ENCODE data around the gene GALNT6. TPM values are rescaled to one million over a fixed set of nuclear protein-coding genes. Genes with fewer than 3 reads are reported as not detected.

Gene GALNT6
- total and polyA plus RNA-seq, 9 of the 15 experiments (the other 6 are each of a cell fraction or from before 2014, with no cell fraction given) = 1.5 to 8.6 (median 5.1) TPM

GRCh38 chr12:51429700-51430099, 38.5 kb upstream of the GALNT6 start (continued):
- TF ChIP-seq, protein P1, sequence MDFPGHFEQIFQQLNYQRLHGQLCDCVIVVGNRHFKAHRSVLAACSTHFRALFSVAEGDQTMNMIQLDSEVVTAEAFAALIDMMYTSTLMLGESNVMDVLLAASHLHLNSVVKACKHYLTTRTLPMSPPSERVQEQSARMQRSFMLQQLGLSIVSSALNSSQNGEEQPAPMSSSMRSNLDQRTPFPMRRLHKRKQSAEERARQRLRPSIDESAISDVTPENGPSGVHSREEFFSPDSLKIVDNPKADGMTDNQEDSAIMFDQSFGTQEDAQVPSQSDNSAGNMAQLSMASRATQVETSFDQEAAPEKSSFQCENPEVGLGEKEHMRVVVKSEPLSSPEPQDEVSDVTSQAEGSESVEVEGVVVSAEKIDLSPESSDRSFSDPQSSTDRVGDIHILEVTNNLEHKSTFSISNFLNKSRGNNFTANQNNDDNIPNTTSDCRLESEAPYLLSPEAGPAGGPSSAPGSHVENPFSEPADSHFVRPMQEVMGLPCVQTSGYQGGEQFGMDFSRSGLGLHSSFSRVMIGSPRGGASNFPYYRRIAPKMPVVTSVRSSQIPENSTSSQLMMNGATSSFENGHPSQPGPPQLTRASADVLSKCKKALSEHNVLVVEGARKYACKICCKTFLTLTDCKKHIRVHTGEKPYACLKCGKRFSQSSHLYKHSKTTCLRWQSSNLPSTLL (IDR thresholded peaks at IDR 0.05) = no peak
- TF ChIP-seq PTRF (tag; IDR thresholded peaks at IDR 0.05) (no peak), BCL6 (CRISPR knock-in tag; IDR thresholded peaks at IDR 0.05) (no peak), CSDE1 (IDR thresholded peaks at IDR 0.05) (no peak), BRCA1 (IDR thresholded peaks at IDR 0.05) (no peak), BRCA1 (CRISPR knock-in tag; IDR thresholded peaks at IDR 0.05) (no peak), PRDM10 (IDR thresholded peaks at IDR 0.05; ENCODE audit: partially characterized antibody) (no peak), KLF6 (CRISPR knock-in tag; IDR thresholded peaks at IDR 0.05; ENCODE audit: borderline replicate concordance) (no peak), ZNF316 (IDR thresholded peaks at IDR 0.05) (no peak)
- TF ChIP-seq, protein P2, sequence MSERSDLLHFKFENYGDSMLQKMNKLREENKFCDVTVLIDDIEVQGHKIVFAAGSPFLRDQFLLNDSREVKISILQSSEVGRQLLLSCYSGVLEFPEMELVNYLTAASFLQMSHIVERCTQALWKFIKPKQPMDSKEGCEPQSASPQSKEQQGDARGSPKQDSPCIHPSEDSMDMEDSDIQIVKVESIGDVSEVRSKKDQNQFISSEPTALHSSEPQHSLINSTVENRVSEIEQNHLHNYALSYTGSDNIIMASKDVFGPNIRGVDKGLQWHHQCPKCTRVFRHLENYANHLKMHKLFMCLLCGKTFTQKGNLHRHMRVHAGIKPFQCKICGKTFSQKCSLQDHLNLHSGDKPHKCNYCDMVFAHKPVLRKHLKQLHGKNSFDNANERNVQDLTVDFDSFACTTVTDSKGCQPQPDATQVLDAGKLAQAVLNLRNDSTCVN (CRISPR knock-in tag; IDR thresholded peaks at IDR 0.05) = no peak
